HepG2 (cell line): ENCODE measurements around the gene SEMA4F. TPM values are rescaled to one million over a fixed set of nuclear protein-coding genes. Genes with fewer than 3 reads are reported as not detected.
A peak's percentile ranks its signal among the peaks of the same experiment; 100 is the strongest.

Source experiments
- ARNT ChIP-seq: fragments of 450-650 bp; IDR thresholded peaks from 2 replicates; pipeline ENCODE4 v1.6.1; 2017
- ETV5 ChIP-seq: IDR thresholded peaks from 2 replicates; pipeline ENCODE4 v1.6.1; 2018; ENCODE audit warnings: missing biosample characterization, missing genetic modification reagents, inconsistent platforms, borderline replicate concordance
- HCFC1 ChIP-seq: fragments of 150-350 bp; IDR thresholded peaks from 2 replicates; pipeline ENCODE4 v1.6.1; 2014; ENCODE audit warnings: low read depth, low read length
- HMGA1 ChIP-seq: sonication (generic); formaldehyde crosslinking; conservative IDR thresholded peaks from 2 replicates; pipeline ENCODE4 v1.4.0; 2020; ENCODE audit warnings: missing genetic modification reagents
- HNRNPH1 ChIP-seq: fragments of 200-400 bp; formaldehyde crosslinking; optimal IDR thresholded peaks from 2 replicates; pipeline ENCODE3; 2017; ENCODE audit warnings: mild to moderate bottlenecking, low read depth, low read length
- HNRNPLL ChIP-seq: fragments of 200-400 bp; formaldehyde crosslinking; IDR thresholded peaks from 2 replicates; pipeline ENCODE4 v1.6.1; 2017; ENCODE audit warnings: mild to moderate bottlenecking, low read depth, low read length; ENCODE audit not compliant: poor library complexity, severe bottlenecking
- NRL ChIP-seq: sonication (generic); formaldehyde crosslinking; IDR thresholded peaks from 2 replicates; pipeline ENCODE4 v1.5.0; 2020; ENCODE audit warnings: missing genetic modification reagents, mild to moderate bottlenecking, moderate library complexity, borderline replicate concordance
- RCOR2 ChIP-seq: IDR thresholded peaks from 2 replicates; pipeline ENCODE4 v1.6.1; 2016; ENCODE audit warnings: missing biosample characterization, missing genetic modification reagents
- SAP130 ChIP-seq: IDR thresholded peaks from 2 replicates; pipeline ENCODE4 v1.6.1; 2016; ENCODE audit warnings: low read depth
- YEATS4 ChIP-seq: sonication (generic); formaldehyde crosslinking; IDR thresholded peaks from 2 replicates; pipeline ENCODE4 v1.4.0; 2020; ENCODE audit warnings: missing genetic modification reagents, borderline replicate concordance
- YY1 ChIP-seq: IDR thresholded peaks from 2 replicates; pipeline ENCODE4 v1.6.1; 2011; ENCODE audit warnings: low read length, low read depth, moderate library complexity, mild to moderate bottlenecking; ENCODE audit not compliant: insufficient read depth, insufficient replicate concordance
- ZBTB7B ChIP-seq: sonication (generic); formaldehyde crosslinking; IDR thresholded peaks from 2 replicates; pipeline ENCODE4 v1.4.0; 2020; ENCODE audit warnings: missing genetic modification reagents
- ZNF30 ChIP-seq: sonication (generic); formaldehyde crosslinking; IDR thresholded peaks from 2 replicates; pipeline ENCODE4 v1.5.0; 2020; ENCODE audit warnings: mild to moderate bottlenecking, missing genetic modification reagents
- ZNF335 ChIP-seq: sonication (generic); formaldehyde crosslinking; IDR thresholded peaks from 2 replicates; pipeline ENCODE4 v1.4.0; 2020; ENCODE audit warnings: missing genetic modification reagents
- ZNF563 ChIP-seq: sonication (generic); formaldehyde crosslinking; IDR thresholded peaks from 2 replicates; pipeline ENCODE4 v1.8.0; 2022; ENCODE audit warnings: mild to moderate bottlenecking, moderate library complexity, missing genetic modification reagents
- ZNF792 ChIP-seq: IDR thresholded peaks from 2 replicates; pipeline ENCODE4 v1.6.1; 2016
- polyA plus RNA-seq, 8 experiments: library from polyadenylated mRNA; depleted of rRNA in 3 of 8; stranded (reverse) in 7 of 8; unstranded in 1 of 8; fragments of >200 nt; fragmentation: Illumina TruSeq in 4 of 8; extraction: Trizol in 4 of 8; gene quantifications; 2 replicates each; pipeline versions ENCODE4 v1.2.1 to v1.2.3, GENCODE V29; 2011 to 2016; ENCODE audit warnings: low read depth in 4 of 8, missing spikeins in 1 of 8, mixed read lengths in 1 of 8; ENCODE audit not compliant: insufficient read depth in 1 of 8
- total RNA-seq, 5 experiments: library from RNA; depleted of rRNA; stranded (reverse); fragments of >200 nt; fragmentation: Illumina TruSeq; extraction: Trizol; gene quantifications; 2 replicates each; pipeline ENCODE4 v1.2.3, GENCODE V29; 2016; ENCODE audit warnings: low read depth in 1 of 5
- TF ChIP-seq, protein P1 (sequence below): sonication (generic); formaldehyde crosslinking; IDR thresholded peaks from 2 replicates; pipeline ENCODE4 v1.4.0; 2020; ENCODE audit warnings: mild to moderate bottlenecking, missing genetic modification reagents
- TF ChIP-seq, protein P2 (sequence below): sonication (generic); formaldehyde crosslinking; IDR thresholded peaks from 2 replicates; pipeline ENCODE4 v1.5.0; 2020; ENCODE audit warnings: missing genetic modification reagents
- TF ChIP-seq, protein P3 (sequence below): sonication (generic); formaldehyde crosslinking; IDR thresholded peaks from 2 replicates; pipeline ENCODE4 v1.8.1; 2023; ENCODE audit warnings: mild to moderate bottlenecking, moderate library complexity, missing genetic modification reagents
- TF ChIP-seq, protein P4 (sequence below): sonication (generic); formaldehyde crosslinking; IDR thresholded peaks from 2 replicates; pipeline ENCODE4 v1.8.0; 2022; ENCODE audit warnings: missing genetic modification reagents, mild to moderate bottlenecking, borderline replicate concordance
- TF ChIP-seq, protein P5 (sequence below): IDR thresholded peaks from 2 replicates; pipeline ENCODE4 v1.6.1; 2016; ENCODE audit warnings: mild to moderate bottlenecking

SEMA4F gene
- total and polyA plus RNA-seq, 2 of the 13 experiments (the other 11 are each of a cell fraction or from before 2014, with no cell fraction given): 7.1 to 10.3 TPM

DNA sequence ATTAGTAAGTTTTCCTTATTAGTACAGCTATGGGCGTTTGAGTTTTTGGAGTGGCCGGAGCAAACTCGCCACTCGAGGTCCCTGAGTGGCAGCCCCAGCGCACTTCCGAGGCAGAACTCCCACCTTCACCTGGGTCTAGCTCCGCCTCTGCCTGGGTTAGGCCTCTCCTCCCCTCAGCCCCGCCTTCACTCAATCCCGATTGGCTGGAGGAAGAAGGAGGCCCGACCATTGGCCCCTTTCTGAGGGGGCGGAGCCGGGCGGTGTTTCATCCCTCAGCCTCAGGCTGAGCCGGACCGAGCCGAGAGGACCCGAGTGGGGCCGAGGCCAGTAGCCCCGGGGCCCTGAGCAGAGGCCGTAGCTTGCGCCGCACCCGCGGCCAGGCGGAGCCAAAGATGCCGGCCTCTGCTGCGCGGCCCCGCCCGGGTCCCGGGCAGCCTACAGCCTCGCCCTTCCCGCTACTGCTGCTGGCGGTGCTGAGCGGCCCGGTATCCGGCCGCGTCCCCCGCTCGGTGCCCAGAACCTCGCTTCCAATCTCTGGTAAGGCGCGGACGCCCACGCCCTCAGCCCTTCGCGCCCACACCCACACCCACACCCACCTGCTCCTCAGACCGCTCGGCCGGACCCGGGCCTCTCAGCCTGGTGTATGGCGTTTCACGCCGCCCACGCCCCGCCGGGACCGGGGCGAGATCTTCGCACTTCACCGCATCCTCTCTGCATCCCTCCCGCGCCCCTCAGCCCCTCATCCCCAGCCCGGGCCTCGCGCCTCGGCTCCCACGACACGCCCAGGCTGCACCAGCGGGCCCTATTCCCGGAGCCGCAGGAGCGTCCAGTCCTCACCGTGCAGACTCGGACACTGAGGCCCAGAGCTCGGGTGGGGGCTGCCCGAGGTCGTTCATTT is at the start of gene SEMA4F (continued):
- TF ChIP-seq HNRNPLL: peak; percentile 96
- TF ChIP-seq, protein P1, sequence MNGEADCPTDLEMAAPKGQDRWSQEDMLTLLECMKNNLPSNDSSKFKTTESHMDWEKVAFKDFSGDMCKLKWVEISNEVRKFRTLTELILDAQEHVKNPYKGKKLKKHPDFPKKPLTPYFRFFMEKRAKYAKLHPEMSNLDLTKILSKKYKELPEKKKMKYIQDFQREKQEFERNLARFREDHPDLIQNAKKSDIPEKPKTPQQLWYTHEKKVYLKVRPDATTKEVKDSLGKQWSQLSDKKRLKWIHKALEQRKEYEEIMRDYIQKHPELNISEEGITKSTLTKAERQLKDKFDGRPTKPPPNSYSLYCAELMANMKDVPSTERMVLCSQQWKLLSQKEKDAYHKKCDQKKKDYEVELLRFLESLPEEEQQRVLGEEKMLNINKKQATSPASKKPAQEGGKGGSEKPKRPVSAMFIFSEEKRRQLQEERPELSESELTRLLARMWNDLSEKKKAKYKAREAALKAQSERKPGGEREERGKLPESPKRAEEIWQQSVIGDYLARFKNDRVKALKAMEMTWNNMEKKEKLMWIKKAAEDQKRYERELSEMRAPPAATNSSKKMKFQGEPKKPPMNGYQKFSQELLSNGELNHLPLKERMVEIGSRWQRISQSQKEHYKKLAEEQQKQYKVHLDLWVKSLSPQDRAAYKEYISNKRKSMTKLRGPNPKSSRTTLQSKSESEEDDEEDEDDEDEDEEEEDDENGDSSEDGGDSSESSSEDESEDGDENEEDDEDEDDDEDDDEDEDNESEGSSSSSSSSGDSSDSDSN (CRISPR knock-in tag): peak; percentile 81
- no peak for TF ChIP-seq ZBTB7B (CRISPR knock-in tag)
- no peak for TF ChIP-seq HNRNPH1
- TF ChIP-seq, protein P2, sequence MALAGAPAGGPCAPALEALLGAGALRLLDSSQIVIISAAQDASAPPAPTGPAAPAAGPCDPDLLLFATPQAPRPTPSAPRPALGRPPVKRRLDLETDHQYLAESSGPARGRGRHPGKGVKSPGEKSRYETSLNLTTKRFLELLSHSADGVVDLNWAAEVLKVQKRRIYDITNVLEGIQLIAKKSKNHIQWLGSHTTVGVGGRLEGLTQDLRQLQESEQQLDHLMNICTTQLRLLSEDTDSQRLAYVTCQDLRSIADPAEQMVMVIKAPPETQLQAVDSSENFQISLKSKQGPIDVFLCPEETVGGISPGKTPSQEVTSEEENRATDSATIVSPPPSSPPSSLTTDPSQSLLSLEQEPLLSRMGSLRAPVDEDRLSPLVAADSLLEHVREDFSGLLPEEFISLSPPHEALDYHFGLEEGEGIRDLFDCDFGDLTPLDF: no peak
- 0 out of 2 replicates have a peak, but pooled peaks have one; percentile 17 for TF ChIP-seq RCOR2
- peak; percentile 41; the same call in 1 of the 2 replicates for TF ChIP-seq YEATS4 (CRISPR knock-in tag)
- TF ChIP-seq YY1: peak; percentile 67
- peak; percentile 67 for TF ChIP-seq SAP130 (CRISPR knock-in tag)
- TF ChIP-seq ZNF335: 0 out of 2 replicates have a peak, but pooled peaks have one; percentile 46
- TF ChIP-seq, protein P3, sequence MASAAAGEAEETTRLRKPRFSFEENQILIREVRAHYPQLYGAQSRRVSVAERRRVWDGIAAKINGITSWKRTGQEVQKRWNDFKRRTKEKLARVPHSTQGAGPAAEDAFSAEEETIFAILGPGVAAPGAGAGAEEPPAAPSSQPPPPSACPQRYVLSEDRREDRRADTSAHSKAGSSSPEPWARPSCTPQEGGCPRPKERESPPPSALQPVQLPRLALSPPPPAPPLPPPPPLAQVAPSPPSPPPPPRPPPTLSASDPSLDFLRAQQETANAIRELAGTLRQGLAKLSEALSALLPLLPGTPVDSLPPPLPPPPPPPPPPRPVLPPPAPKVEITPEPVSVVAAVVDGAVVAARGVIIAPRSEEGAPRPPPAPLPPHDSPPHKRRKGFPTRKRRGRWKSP: peak; percentile 46; the same call in 1 of the 2 replicates
- TF ChIP-seq HCFC1: no peak
- TF ChIP-seq HMGA1 (CRISPR knock-in tag): no peak
- TF ChIP-seq ETV5 (CRISPR knock-in tag): no peak
- TF ChIP-seq, protein P4, sequence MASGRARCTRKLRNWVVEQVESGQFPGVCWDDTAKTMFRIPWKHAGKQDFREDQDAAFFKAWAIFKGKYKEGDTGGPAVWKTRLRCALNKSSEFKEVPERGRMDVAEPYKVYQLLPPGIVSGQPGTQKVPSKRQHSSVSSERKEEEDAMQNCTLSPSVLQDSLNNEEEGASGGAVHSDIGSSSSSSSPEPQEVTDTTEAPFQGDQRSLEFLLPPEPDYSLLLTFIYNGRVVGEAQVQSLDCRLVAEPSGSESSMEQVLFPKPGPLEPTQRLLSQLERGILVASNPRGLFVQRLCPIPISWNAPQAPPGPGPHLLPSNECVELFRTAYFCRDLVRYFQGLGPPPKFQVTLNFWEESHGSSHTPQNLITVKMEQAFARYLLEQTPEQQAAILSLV: no peak; the same call in 1 of the 2 replicates
- peak; percentile 72; the same call in 1 of the 2 replicates for TF ChIP-seq ZNF30 (CRISPR knock-in tag)
- peak; percentile 85 for TF ChIP-seq ZNF563
- TF ChIP-seq ARNT: no peak
- TF ChIP-seq, protein P5, sequence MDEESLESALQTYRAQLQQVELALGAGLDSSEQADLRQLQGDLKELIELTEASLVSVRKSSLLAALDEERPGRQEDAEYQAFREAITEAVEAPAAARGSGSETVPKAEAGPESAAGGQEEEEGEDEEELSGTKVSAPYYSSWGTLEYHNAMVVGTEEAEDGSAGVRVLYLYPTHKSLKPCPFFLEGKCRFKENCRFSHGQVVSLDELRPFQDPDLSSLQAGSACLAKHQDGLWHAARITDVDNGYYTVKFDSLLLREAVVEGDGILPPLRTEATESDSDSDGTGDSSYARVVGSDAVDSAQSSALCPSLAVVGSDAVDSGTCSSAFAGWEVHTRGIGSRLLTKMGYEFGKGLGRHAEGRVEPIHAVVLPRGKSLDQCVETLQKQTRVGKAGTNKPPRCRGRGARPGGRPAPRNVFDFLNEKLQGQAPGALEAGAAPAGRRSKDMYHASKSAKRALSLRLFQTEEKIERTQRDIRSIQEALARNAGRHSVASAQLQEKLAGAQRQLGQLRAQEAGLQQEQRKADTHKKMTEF (CRISPR knock-in tag): peak; percentile 65; the same call in 1 of the 2 replicates
- peak; percentile 28; the same call in 1 of the 2 replicates for TF ChIP-seq ZNF792 (CRISPR knock-in tag)
- peak; percentile 7; the same call in 1 of the 2 replicates for TF ChIP-seq NRL (CRISPR knock-in tag)
